H9 (cell line): ENCODE data around the gene GPN3. TPM values are rescaled to one million over a fixed set of nuclear protein-coding genes. Genes with fewer than 3 reads are reported as not detected.
"Not testable (repeated sequence)": the region's sequence is repeated elsewhere in the genome, so short reads cannot be mapped to it uniquely, and the experiment has no call there.

Experiments used
- DNase-seq: peaks from one replicate; pipeline ENCODE4 v3.0.0-alpha.2; 2017
- H2AFZ ChIP-seq: one replicate; pipeline ENCODE4 v1.6.1; 2013; ENCODE audit warnings: mild to moderate bottlenecking, low read length, control low read depth, moderate library complexity
- H2AK5ac ChIP-seq: 2 replicates; pipeline ENCODE4 v1.6.1; 2013; ENCODE audit warnings: low read length, control low read depth, mixed read lengths; ENCODE audit not compliant: insufficient read length
- H2BK120ac ChIP-seq: one replicate; pipeline ENCODE4 v1.6.1; 2013; ENCODE audit warnings: low read depth, mild to moderate bottlenecking, low read length, control low read depth, inconsistent platforms; ENCODE audit not compliant: poor library complexity, severe bottlenecking
- H2BK12ac ChIP-seq: 2 replicates; pipeline ENCODE4 v1.6.1; 2013; ENCODE audit warnings: low read length, control low read depth, mixed read lengths, low read depth; ENCODE audit not compliant: insufficient read length
- H2BK15ac ChIP-seq: 2 replicates; pipeline ENCODE4 v1.6.1; 2013; ENCODE audit warnings: low read depth, low read length, control low read depth
- H2BK20ac ChIP-seq: one replicate; pipeline ENCODE4 v1.6.1; 2013; ENCODE audit warnings: low read depth, mild to moderate bottlenecking, low read length, control low read depth, inconsistent platforms; ENCODE audit not compliant: poor library complexity, severe bottlenecking
- H2BK5ac ChIP-seq: 2 replicates; pipeline ENCODE4 v1.6.1; 2013; ENCODE audit warnings: low read length, control low read depth, mixed read lengths; ENCODE audit not compliant: insufficient read length
- H3K14ac ChIP-seq: 2 replicates; pipeline ENCODE4 v1.6.1; 2013; ENCODE audit warnings: low read length, control low read depth; ENCODE audit not compliant: insufficient read depth
- H3K18ac ChIP-seq: 2 replicates; pipeline ENCODE4 v1.6.1; 2013; ENCODE audit warnings: low read depth, mild to moderate bottlenecking, mixed read lengths, low read length, control low read depth; ENCODE audit not compliant: insufficient read length
- H3K23ac ChIP-seq: 2 replicates; pipeline ENCODE4 v1.6.1; 2013; ENCODE audit warnings: low read length, control low read depth, mixed read lengths, low read depth; ENCODE audit not compliant: insufficient read length
- H3K23me2 ChIP-seq: 2 replicates; pipeline ENCODE4 v1.6.1; 2013; ENCODE audit warnings: low read depth, mild to moderate bottlenecking, mixed read lengths, low read length, control low read depth; ENCODE audit not compliant: insufficient read length, poor library complexity, severe bottlenecking
- H3K27ac ChIP-seq: 2 replicates; pipeline ENCODE4 v1.5.1; 2013; ENCODE audit warnings: low read length, control low read depth, mixed read lengths, low read depth; ENCODE audit not compliant: insufficient read length
- H3K27me3 ChIP-seq: 2 replicates; pipeline ENCODE4 v1.6.1; 2013; ENCODE audit warnings: low read length, control low read depth, inconsistent platforms; ENCODE audit not compliant: insufficient read depth
- H3K4ac ChIP-seq: 2 replicates; pipeline ENCODE4 v1.6.1; 2013; ENCODE audit warnings: low read depth, mild to moderate bottlenecking, control low read depth, inconsistent platforms, low read length, moderate library complexity
- H3K4me1 ChIP-seq: 2 replicates; pipeline ENCODE4 v1.6.1; 2013; ENCODE audit warnings: low read length, control low read depth, inconsistent platforms; ENCODE audit not compliant: insufficient read depth
- H3K4me2 ChIP-seq: 2 replicates; pipeline ENCODE4 v1.6.1; 2013; ENCODE audit warnings: low read length, control low read depth, mixed read lengths; ENCODE audit not compliant: insufficient read length, insufficient read depth
- H3K56ac ChIP-seq: 2 replicates; pipeline ENCODE4 v1.6.1; 2013; ENCODE audit warnings: low read depth, mild to moderate bottlenecking, mixed read lengths, low read length, control low read depth; ENCODE audit not compliant: insufficient read length
- H3K79me1 ChIP-seq: 2 replicates; pipeline ENCODE4 v1.6.1; 2013; ENCODE audit warnings: low read depth, mild to moderate bottlenecking, moderate library complexity, low read length, control low read depth, inconsistent platforms; ENCODE audit not compliant: insufficient read depth, poor library complexity, severe bottlenecking
- H3K79me2 ChIP-seq: 2 replicates; pipeline ENCODE4 v1.6.1; 2013; ENCODE audit warnings: low read length, control low read depth, inconsistent platforms; ENCODE audit not compliant: insufficient read depth
- H3K9ac ChIP-seq: 2 replicates; pipeline ENCODE4 v1.6.1; 2013; ENCODE audit warnings: low read length, control low read depth, mixed read lengths; ENCODE audit not compliant: insufficient read length; ENCODE audit errors: extremely low read depth
- H3K9me3 ChIP-seq: one replicate; pipeline ENCODE4 v1.6.1; 2013; ENCODE audit warnings: low read depth, low read length, inconsistent platforms; ENCODE audit not compliant: control insufficient read depth
- H3T11ph ChIP-seq: one replicate; pipeline ENCODE4 v1.6.1; 2013; ENCODE audit warnings: mild to moderate bottlenecking, low read length, control low read depth, inconsistent platforms
- H4K20me1 ChIP-seq: one replicate; pipeline ENCODE4 v1.6.1; 2013; ENCODE audit not compliant: control insufficient read depth, insufficient read length, insufficient read depth
- H4K5ac ChIP-seq: 2 replicates; pipeline ENCODE4 v1.6.1; 2013; ENCODE audit warnings: low read depth, mild to moderate bottlenecking, mixed read lengths, low read length, control low read depth; ENCODE audit not compliant: insufficient read length
- H4K8ac ChIP-seq: replicated peaks from 2 replicates; pipeline ENCODE4 v1.6.1; 2013; ENCODE audit warnings: low read length, control low read depth, mixed read lengths, low read depth; ENCODE audit not compliant: insufficient read length
- H4K91ac ChIP-seq: 2 replicates; pipeline ENCODE4 v1.6.1; 2013; ENCODE audit warnings: low read depth, mild to moderate bottlenecking, moderate library complexity, mixed read lengths, low read length, control low read depth; ENCODE audit not compliant: insufficient read length
- H3K27ac Mint-ChIP-seq, 3 experiments: 2 replicates in 2 of 3; 3 replicates in 1 of 3; pipeline ENCODE4 v1.8.0; 2020 to 2021; ENCODE audit warnings: mixed read lengths in 3 of 3, mild to moderate bottlenecking in 1 of 3, moderate library complexity in 1 of 3
- H3K27me3 Mint-ChIP-seq: 2 replicates; pipeline ENCODE4 v1.8.0; 2021; ENCODE audit warnings: low read depth, mild to moderate bottlenecking, moderate library complexity, mixed read lengths
- H3K36me3 Mint-ChIP-seq, 3 experiments: 2 replicates in 2 of 3; 3 replicates in 1 of 3; pipeline ENCODE4 v1.8.0; 2020 to 2021; ENCODE audit warnings: low read depth in 3 of 3, mixed read lengths in 3 of 3; ENCODE audit not compliant: insufficient read depth in 1 of 3
- H3K4me1 Mint-ChIP-seq, 2 experiments: 2 replicates each; pipeline ENCODE4 v1.8.0; 2020; ENCODE audit warnings: mixed read lengths in 2 of 2
- H3K4me3 Mint-ChIP-seq, 2 experiments: 2 replicates in 1 of 2; 3 replicates in 1 of 2; pipeline ENCODE4 v1.8.0; 2020 to 2021; ENCODE audit warnings: mild to moderate bottlenecking in 2 of 2, mixed read lengths in 2 of 2, moderate library complexity in 1 of 2
- H3K9me3 Mint-ChIP-seq, 2 experiments: 2 replicates in 1 of 2; 3 replicates in 1 of 2; pipeline ENCODE4 v1.8.0; 2020; ENCODE audit warnings: mild to moderate bottlenecking in 2 of 2, mixed read lengths in 2 of 2, moderate library complexity in 1 of 2
- WGBS: extraction: QIAGEN DNeasy Blood & Tissue Kit; methylation state at CpG from one replicate; pipeline ENCODE4 v1.1.7; 2013; ENCODE audit warnings: missing lambda C conversion rate, low lambda C conversion rate, mixed read lengths; ENCODE audit not compliant: insufficient read length; ENCODE audit errors: extremely low coverage; 5-methylcytosine and 5-hydroxymethylcytosine counted together
- total RNA-seq: library from RNA; stranded (reverse); gene quantifications from 2 replicates; pipeline ENCODE4 v1.2.1, GENCODE V29; 2021

GPN3 gene
- total RNA-seq, 1 experiment from 2014 or later, result 45.3 TPM

- not testable (repeated sequence) for H3K9me3 Mint-ChIP-seq, H4K20me1 ChIP-seq, H3K4me1 ChIP-seq, H3K4ac ChIP-seq, H3K27ac Mint-ChIP-seq, H2BK12ac ChIP-seq, H3K4me1 Mint-ChIP-seq, H3K23me2 ChIP-seq, H3K14ac ChIP-seq, DNase-seq, H3K4me2 ChIP-seq, H2BK20ac ChIP-seq, H2BK5ac ChIP-seq, H3K27me3 Mint-ChIP-seq, H4K8ac ChIP-seq, H4K91ac ChIP-seq, H3K27me3 ChIP-seq, H3K9me3 ChIP-seq, H3K9ac ChIP-seq, H3K27ac ChIP-seq, H4K5ac ChIP-seq, H3K4me3 Mint-ChIP-seq, H3K23ac ChIP-seq, H3K18ac ChIP-seq, H2BK15ac ChIP-seq, H2BK120ac ChIP-seq, H2AFZ ChIP-seq, H3K79me1 ChIP-seq, H3K56ac ChIP-seq, H3T11ph ChIP-seq, H2AK5ac ChIP-seq
- peaks cover 14 to 21% (median 18%) of the 10 kb centered on the region in 3 experiments; a peak in 6 of 7 replicates for H3K36me3 Mint-ChIP-seq
- no CpG with 5 or more reads among the region's 16 CpGs for WGBS
- H3K79me2 ChIP-seq, result peaks cover 20% of the 10 kb centered on the region; the same call in 1 of the 2 replicates
These were observed 62.9 kb downstream of the GPN3 start for GRCh38 chr12:110405126-110405662.
